ENCODE data around the gene NUDT9.
"Not testable (repeated sequence)": the region's sequence is repeated elsewhere in the genome, so short reads cannot be mapped to it uniquely, and the experiment has no call there.

The NUDT9 gene

GRCh38 chr4:87469390-87469789, 47.0 kb downstream of the NUDT9 start:
- DNase-seq, result no peak

- DNase-seq, result no peak
These were observed 54.6 kb downstream of the NUDT9 start for GRCh38 chr4:87476934-87477333.

- DNase-seq, result no peak
These were observed 56.4 kb downstream of the NUDT9 start for GRCh38 chr4:87478732-87479250.

- DNase-seq, result no peak
These were observed 59.0 kb downstream of the NUDT9 start for GRCh38 chr4:87481377-87481776.

GRCh38 chr4:87483247-87483646, 60.9 kb downstream of the NUDT9 start:
- not testable (repeated sequence) for DNase-seq

GRCh38 chr4:87488666-87489065, 66.3 kb downstream of the NUDT9 start:
- not testable (repeated sequence) for DNase-seq

GRCh38 chr4:87489678-87490077, 67.3 kb downstream of the NUDT9 start:
- DNase-seq, result no peak

- no peak for DNase-seq
These were observed 68.4 kb downstream of the NUDT9 start for GRCh38 chr4:87490664-87491369.

- DNase-seq, result no peak
These were observed 69.1 kb downstream of the NUDT9 start for GRCh38 chr4:87491436-87491835.

- not testable (repeated sequence) for DNase-seq
These were observed 69.5 kb downstream of the NUDT9 start for GRCh38 chr4:87491851-87492250.

- no peak for DNase-seq
These were observed 70.7 kb downstream of the NUDT9 start for GRCh38 chr4:87493115-87493514.

- DNase-seq, result no peak
These were observed 74.8 kb downstream of the NUDT9 start for GRCh38 chr4:87497159-87497558.

GRCh38 chr4:87497578-87497977, 75.2 kb downstream of the NUDT9 start:
- DNase-seq, result no peak

- DNase-seq, result no peak
These were observed 76.1 kb downstream of the NUDT9 start for GRCh38 chr4:87498446-87498900.

- DNase-seq, result no peak
These were observed 77.2 kb downstream of the NUDT9 start for GRCh38 chr4:87499403-87500091.

GRCh38 chr4:87500092-87500462, 77.7 kb downstream of the NUDT9 start:
- no peak for DNase-seq

- DNase-seq, result no peak
These were observed 80.3 kb downstream of the NUDT9 start for GRCh38 chr4:87502580-87503238.

GRCh38 chr4:87505862-87506261, 83.5 kb downstream of the NUDT9 start:
- DNase-seq, result no peak

- no peak for DNase-seq
These were observed 84.8 kb downstream of the NUDT9 start for GRCh38 chr4:87506974-87507701.

All from retina (tissue), 1 donor.